ENCODE data around the gene RAD1.
A peak's percentile ranks its signal among the peaks of the same experiment; 100 is the strongest.

Gene RAD1, protein sequence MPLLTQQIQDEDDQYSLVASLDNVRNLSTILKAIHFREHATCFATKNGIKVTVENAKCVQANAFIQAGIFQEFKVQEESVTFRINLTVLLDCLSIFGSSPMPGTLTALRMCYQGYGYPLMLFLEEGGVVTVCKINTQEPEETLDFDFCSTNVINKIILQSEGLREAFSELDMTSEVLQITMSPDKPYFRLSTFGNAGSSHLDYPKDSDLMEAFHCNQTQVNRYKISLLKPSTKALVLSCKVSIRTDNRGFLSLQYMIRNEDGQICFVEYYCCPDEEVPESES

DNA sequence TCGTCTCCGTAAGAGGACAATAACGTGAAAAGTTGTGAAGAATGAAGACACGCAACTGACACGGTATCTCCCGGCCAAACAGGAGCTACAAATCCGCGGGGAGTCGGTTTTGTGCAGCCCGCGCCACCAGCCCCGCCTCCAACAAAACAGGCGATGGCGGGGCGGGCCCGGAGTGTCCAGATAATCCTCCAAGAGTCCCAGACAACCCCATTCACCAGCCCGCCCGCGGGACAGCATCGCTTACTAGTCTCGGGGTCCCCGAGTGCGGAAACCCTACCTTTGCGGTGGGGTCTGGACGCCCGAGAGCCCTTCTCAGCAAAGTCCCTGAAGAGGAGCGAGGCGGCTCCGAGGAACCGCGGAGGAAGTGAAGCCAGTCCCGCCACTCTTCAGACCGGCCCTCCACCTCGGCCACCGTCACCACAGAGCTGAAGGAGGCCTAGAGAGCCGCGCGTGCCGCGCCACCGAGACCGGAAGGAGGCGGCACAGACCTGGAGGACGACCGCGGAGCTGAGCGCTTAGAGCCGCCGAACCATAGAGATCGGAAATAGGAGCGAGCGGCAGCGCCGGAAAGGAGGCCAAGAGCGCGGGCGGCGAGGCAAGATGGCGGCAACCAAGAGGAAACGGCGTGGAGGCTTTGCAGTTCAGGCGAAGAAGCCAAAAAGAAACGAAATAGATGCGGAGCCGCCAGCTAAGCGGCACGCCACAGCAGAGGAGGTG, at the start of gene RAD1, which contains the start of gene BRIX1:
TSS of gene RAD1 (minus strand) at position 366 of the 717 bp plus-strand sequence. CDS start 612 bp downstream, outside the sequence.
TSS of gene BRIX1 (plus strand) at position 573 of the 717 bp plus-strand sequence. CDS start at position 601, 28 bp downstream.
- Histone ChIP-seq H3K36me3 (ENCODE audit: insufficient read depth, low read length) (peaks cover 56% of the 10 kb centered on the region), H3K27ac (ENCODE audit: low read length) (peak within 1 kb of the TSS; percentile 85), H3K9me3 (ENCODE audit: insufficient read depth, low read length, severe bottlenecking) (no peaks in the 10 kb centered on the region), H3K4me2 (ENCODE audit: insufficient read depth, low read length) (peak within 1 kb of the TSS; percentile 80), H2AFZ (ENCODE audit: low read depth, low read length) (peak within 1 kb of the TSS; percentile 92), H3K79me2 (ENCODE audit: insufficient read depth, low read length) (peaks cover 86% of the 10 kb centered on the region), H3K9ac (ENCODE audit: low read depth, low read length) (peak within 1 kb of the TSS; percentile 76), H3K4me3 (ENCODE audit: low read depth in 1 of 2, low read length in 2 of 2) (peak within 1 kb of the TSS; percentile 72 to 82), H3K27me3 (ENCODE audit: insufficient read depth, low read length, poor library complexity) (no peaks in the 10 kb centered on the region), H4K20me1 (ENCODE audit: insufficient read depth, low read length) (peaks cover 18% of the 10 kb centered on the region), H3K4me1 (ENCODE audit: insufficient read depth, low read length) (peaks cover 42% of the 10 kb centered on the region)
- DNase-seq (peak; percentile 95), ATAC-seq (ENCODE audit: insufficient read depth, low read depth) (peak; percentile 98)
- TF ChIP-seq EZH2 (IDR thresholded peaks at IDR 0.05; ENCODE audit: borderline replicate concordance, low read depth, low read length, severe bottlenecking), result no peak
- TF ChIP-seq, protein P1, sequence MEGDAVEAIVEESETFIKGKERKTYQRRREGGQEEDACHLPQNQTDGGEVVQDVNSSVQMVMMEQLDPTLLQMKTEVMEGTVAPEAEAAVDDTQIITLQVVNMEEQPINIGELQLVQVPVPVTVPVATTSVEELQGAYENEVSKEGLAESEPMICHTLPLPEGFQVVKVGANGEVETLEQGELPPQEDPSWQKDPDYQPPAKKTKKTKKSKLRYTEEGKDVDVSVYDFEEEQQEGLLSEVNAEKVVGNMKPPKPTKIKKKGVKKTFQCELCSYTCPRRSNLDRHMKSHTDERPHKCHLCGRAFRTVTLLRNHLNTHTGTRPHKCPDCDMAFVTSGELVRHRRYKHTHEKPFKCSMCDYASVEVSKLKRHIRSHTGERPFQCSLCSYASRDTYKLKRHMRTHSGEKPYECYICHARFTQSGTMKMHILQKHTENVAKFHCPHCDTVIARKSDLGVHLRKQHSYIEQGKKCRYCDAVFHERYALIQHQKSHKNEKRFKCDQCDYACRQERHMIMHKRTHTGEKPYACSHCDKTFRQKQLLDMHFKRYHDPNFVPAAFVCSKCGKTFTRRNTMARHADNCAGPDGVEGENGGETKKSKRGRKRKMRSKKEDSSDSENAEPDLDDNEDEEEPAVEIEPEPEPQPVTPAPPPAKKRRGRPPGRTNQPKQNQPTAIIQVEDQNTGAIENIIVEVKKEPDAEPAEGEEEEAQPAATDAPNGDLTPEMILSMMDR (IDR thresholded peaks at IDR 0.05; ENCODE audit: borderline replicate concordance, extremely low read depth, low read length, poor library complexity, severe bottlenecking), result peak; percentile 36

- DNase-seq (no peak), ATAC-seq (ENCODE audit: insufficient read depth, low read depth) (peak; percentile 64; the same call in 2 of the 3 replicates)
- no peaks in the 10 kb centered on the region for H4K20me1 ChIP-seq (ENCODE audit: insufficient read depth, low read length)
- H3K4me3 ChIP-seq (ENCODE audit: low read depth in 1 of 2, low read length in 2 of 2), result no peak overlapping the region
- H2AFZ ChIP-seq (ENCODE audit: low read depth, low read length), result no peak overlapping the region
- TF ChIP-seq EZH2 (IDR thresholded peaks at IDR 0.05; ENCODE audit: borderline replicate concordance, low read depth, low read length, severe bottlenecking), result no peak
- TF ChIP-seq, protein P1 (IDR thresholded peaks at IDR 0.05; ENCODE audit: borderline replicate concordance, extremely low read depth, low read length, poor library complexity, severe bottlenecking), result no peak
- H3K4me2 ChIP-seq (ENCODE audit: insufficient read depth, low read length), result no peak overlapping the region
- peaks cover 12% of the 10 kb centered on the region for H3K36me3 ChIP-seq (ENCODE audit: insufficient read depth, low read length)
- H3K4me1 ChIP-seq (ENCODE audit: insufficient read depth, low read length), result no peaks in the 10 kb centered on the region
- H3K27ac ChIP-seq (ENCODE audit: low read length), result no peak overlapping the region
- H3K9me3 ChIP-seq (ENCODE audit: insufficient read depth, low read length, severe bottlenecking), result no peaks in the 10 kb centered on the region
- H3K27me3 ChIP-seq (ENCODE audit: insufficient read depth, low read length, poor library complexity), result no peaks in the 10 kb centered on the region
- no peaks in the 10 kb centered on the region for H3K79me2 ChIP-seq (ENCODE audit: insufficient read depth, low read length)
- no peak overlapping the region for H3K9ac ChIP-seq (ENCODE audit: low read depth, low read length)
Measured at GRCh38 chr5:34959323-34959722, 44.0 kb upstream of the RAD1 start.

GRCh38 chr5:34957857-34958690, 42.8 kb upstream of the RAD1 start:
- TF ChIP-seq, protein P1 (IDR thresholded peaks at IDR 0.05; ENCODE audit: borderline replicate concordance, extremely low read depth, low read length, poor library complexity, severe bottlenecking), result peak; percentile 57
- TF ChIP-seq EZH2 (IDR thresholded peaks at IDR 0.05; ENCODE audit: borderline replicate concordance, low read depth, low read length, severe bottlenecking), result no peak
- H2AFZ ChIP-seq (ENCODE audit: low read depth, low read length), result no peak overlapping the region
- no peaks in the 10 kb centered on the region for H3K4me1 ChIP-seq (ENCODE audit: insufficient read depth, low read length)
- no peaks in the 10 kb centered on the region for H3K9me3 ChIP-seq (ENCODE audit: insufficient read depth, low read length, severe bottlenecking)
- H3K27ac ChIP-seq (ENCODE audit: low read length), result no peak overlapping the region
- no peak overlapping the region for H3K4me3 ChIP-seq (ENCODE audit: low read depth in 1 of 2, low read length in 2 of 2)
- H3K27me3 ChIP-seq (ENCODE audit: insufficient read depth, low read length, poor library complexity), result no peaks in the 10 kb centered on the region
- ATAC-seq (ENCODE audit: insufficient read depth, low read depth) (peak; percentile 66; the same call in 1 of the 3 replicates), DNase-seq (peak; percentile 17)
- H3K4me2 ChIP-seq (ENCODE audit: insufficient read depth, low read length), result no peak overlapping the region
- peaks cover 18% of the 10 kb centered on the region for H3K36me3 ChIP-seq (ENCODE audit: insufficient read depth, low read length)
- H3K9ac ChIP-seq (ENCODE audit: low read depth, low read length), result no peak overlapping the region
- H4K20me1 ChIP-seq (ENCODE audit: insufficient read depth, low read length), result no peaks in the 10 kb centered on the region
- no peaks in the 10 kb centered on the region for H3K79me2 ChIP-seq (ENCODE audit: insufficient read depth, low read length)

Data from DND-41 (cell line).